Natural killer cell (primary cell): ENCODE measurements around the gene CD63. TPM values are rescaled to one million over a fixed set of nuclear protein-coding genes. Genes with fewer than 3 reads are reported as not detected.

Experiments used
- ATAC-seq, 3 donors: fragments of 150-1000 bp in 2 of 3; fragments of 200-7000 bp in 1 of 3; cut with Tn5 transposase; 1 replicate in 1 of 3; 2 replicates in 2 of 3; pipeline ENCODE4 v1.10.0; 2021; ENCODE audit warnings: mild to moderate bottlenecking in 2 of 3, moderate library complexity in 2 of 3
- DNase-seq, 2 donors: peaks; one replicate each; pipeline versions ENCODE4 v3.0.0 to v3.0.0-alpha.2; 2013 to 2021; ENCODE audit warnings: mixed read lengths in 1 of 2
- H3K27ac ChIP-seq: one replicate; pipeline ENCODE4 v1.5.1; 2013; ENCODE audit warnings: mild to moderate bottlenecking, low read length
- H3K27me3 ChIP-seq: one replicate; pipeline ENCODE4 v1.6.1; 2013; ENCODE audit warnings: low read length; ENCODE audit not compliant: control insufficient read depth, insufficient read depth
- H3K36me3 ChIP-seq: one replicate; pipeline ENCODE4 v1.6.1; 2013; ENCODE audit warnings: low read length; ENCODE audit not compliant: control insufficient read depth, insufficient read depth
- H3K4me1 ChIP-seq: one replicate; pipeline ENCODE4 v1.6.1; 2013; ENCODE audit warnings: low read length; ENCODE audit not compliant: control insufficient read depth, insufficient read depth
- H3K4me3 ChIP-seq: one replicate; pipeline ENCODE4 v1.5.1; 2013; ENCODE audit warnings: low read length
- H3K9me3 ChIP-seq: one replicate; pipeline ENCODE4 v1.6.1; 2013; ENCODE audit warnings: low read length; ENCODE audit not compliant: control insufficient read depth, insufficient read depth
- H3K27ac Mint-ChIP-seq, 2 donors: one replicate each; pipeline ENCODE4 v1.8.0; 2022; ENCODE audit warnings: mild to moderate bottlenecking in 2 of 2, mixed read lengths in 2 of 2, moderate library complexity in 1 of 2
- H3K27me3 Mint-ChIP-seq, 2 donors: one replicate each; pipeline ENCODE4 v1.8.0; 2022; ENCODE audit warnings: low read depth in 2 of 2, mixed read lengths in 2 of 2
- H3K36me3 Mint-ChIP-seq: one replicate; pipeline ENCODE4 v1.8.0; 2022; ENCODE audit warnings: mixed read lengths
- H3K4me1 Mint-ChIP-seq, 2 donors: one replicate each; pipeline ENCODE4 v1.8.0; 2022; ENCODE audit warnings: mixed read lengths in 2 of 2
- H3K4me3 Mint-ChIP-seq: one replicate; pipeline ENCODE4 v1.8.0; 2022; ENCODE audit warnings: mild to moderate bottlenecking, moderate library complexity, mixed read lengths
- H3K9me3 Mint-ChIP-seq, 2 donors: one replicate each; pipeline ENCODE4 v1.8.0; 2022; ENCODE audit warnings: mixed read lengths in 2 of 2
- WGBS: methylation state at CpG from one replicate; pipeline ENCODE4 v1.1.7; 2013; ENCODE audit warnings: missing lambda C conversion rate; ENCODE audit not compliant: insufficient coverage; 5-methylcytosine and 5-hydroxymethylcytosine counted together
- intact Hi-C: fragments of 100-400 bp; cut with micrococcal nuclease; formaldehyde crosslinking; loops from one replicate; pipeline ENCODE4 v1.14.2; 2022
- total RNA-seq, 4 donors: library from RNA; stranded (reverse); fragments of 120-200 nt in 1 of 4; gene quantifications; one replicate each; pipeline versions ENCODE4 v1.2.3 to v1.2.4, GENCODE V29; 2013 to 2022
- TF ChIP-seq, protein P1 (sequence below): fragments of 200-600 bp; IDR thresholded peaks from one replicate; pipeline ENCODE4 v1.8.0; 2022; ENCODE audit warnings: antibody characterized with exemption

Gene CD63
- total RNA-seq, 3 donors from 2014 or later (not counting 1 experiment from before 2014, with no cell fraction given), result 296 to 441 (median 319) TPM

- H3K4me1 Mint-ChIP-seq, result no peaks in the 10 kb centered on the region
- 93% methylated on average over 18 of the region's 19 CpGs for WGBS
- Histone ChIP-seq H3K27me3 (no peaks in the 10 kb centered on the region), H3K4me3 (no peak overlapping the region), H3K4me1 (no peaks in the 10 kb centered on the region), H3K36me3 (no peaks in the 10 kb centered on the region), H3K9me3 (no peaks in the 10 kb centered on the region), H3K27ac (no peak overlapping the region)
- no peaks in the 10 kb centered on the region for H3K36me3 Mint-ChIP-seq
- H3K27ac Mint-ChIP-seq, result no peak overlapping the region
- no peak for ATAC-seq
- intact Hi-C loops, result no loop called here
- no peaks in the 10 kb centered on the region for H3K27me3 Mint-ChIP-seq
- no peaks in the 10 kb centered on the region for H3K9me3 Mint-ChIP-seq
- TF ChIP-seq, protein P1, sequence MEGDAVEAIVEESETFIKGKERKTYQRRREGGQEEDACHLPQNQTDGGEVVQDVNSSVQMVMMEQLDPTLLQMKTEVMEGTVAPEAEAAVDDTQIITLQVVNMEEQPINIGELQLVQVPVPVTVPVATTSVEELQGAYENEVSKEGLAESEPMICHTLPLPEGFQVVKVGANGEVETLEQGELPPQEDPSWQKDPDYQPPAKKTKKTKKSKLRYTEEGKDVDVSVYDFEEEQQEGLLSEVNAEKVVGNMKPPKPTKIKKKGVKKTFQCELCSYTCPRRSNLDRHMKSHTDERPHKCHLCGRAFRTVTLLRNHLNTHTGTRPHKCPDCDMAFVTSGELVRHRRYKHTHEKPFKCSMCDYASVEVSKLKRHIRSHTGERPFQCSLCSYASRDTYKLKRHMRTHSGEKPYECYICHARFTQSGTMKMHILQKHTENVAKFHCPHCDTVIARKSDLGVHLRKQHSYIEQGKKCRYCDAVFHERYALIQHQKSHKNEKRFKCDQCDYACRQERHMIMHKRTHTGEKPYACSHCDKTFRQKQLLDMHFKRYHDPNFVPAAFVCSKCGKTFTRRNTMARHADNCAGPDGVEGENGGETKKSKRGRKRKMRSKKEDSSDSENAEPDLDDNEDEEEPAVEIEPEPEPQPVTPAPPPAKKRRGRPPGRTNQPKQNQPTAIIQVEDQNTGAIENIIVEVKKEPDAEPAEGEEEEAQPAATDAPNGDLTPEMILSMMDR, result no peak
- DNase-seq, result no peak
- no peak overlapping the region for H3K4me3 Mint-ChIP-seq
These were observed 31.9 kb downstream of the CD63 start for GRCh38 chr12:55696796-55697462.

DNA sequence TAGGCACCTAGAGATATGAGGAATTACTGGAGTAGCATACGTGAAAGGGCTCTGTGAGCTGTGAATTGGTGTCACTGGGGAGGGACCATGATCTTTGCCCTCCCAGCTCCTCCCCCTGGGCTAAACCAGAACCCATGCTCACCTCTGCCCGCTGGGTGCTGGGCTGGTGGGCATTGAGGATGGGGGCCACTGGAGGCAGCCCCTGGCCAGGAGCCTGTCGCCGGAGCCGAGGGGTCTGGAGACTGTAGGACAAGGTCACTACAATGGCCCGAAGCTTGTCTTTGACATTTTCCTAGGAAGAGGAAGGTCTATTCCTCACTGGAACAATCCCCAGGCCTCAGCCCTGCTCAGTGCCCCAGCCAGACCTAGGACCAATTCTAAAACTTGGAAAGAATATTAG is 32.7 kb downstream of the CD63 start:
- Mint-ChIP-seq H3K36me3 (no peaks in the 10 kb centered on the region), H3K4me1 (no peaks in the 10 kb centered on the region), H3K4me3 (no peak overlapping the region), H3K9me3 (no peaks in the 10 kb centered on the region), H3K27ac (no peak overlapping the region), H3K27me3 (no peaks in the 10 kb centered on the region)
- H3K27ac ChIP-seq, result no peak overlapping the region
- H3K9me3 ChIP-seq, result no peaks in the 10 kb centered on the region
- no peaks in the 10 kb centered on the region for H3K27me3 ChIP-seq
- H3K4me1 ChIP-seq, result no peaks in the 10 kb centered on the region
- no peak for DNase-seq
- TF ChIP-seq, protein P1, result no peak
- H3K36me3 ChIP-seq, result no peaks in the 10 kb centered on the region
- intact Hi-C loops, result no loop called here
- WGBS, result 92% methylated on average over 6 of the region's 6 CpGs
- no peak overlapping the region for H3K4me3 ChIP-seq
- no peak for ATAC-seq

DNA sequence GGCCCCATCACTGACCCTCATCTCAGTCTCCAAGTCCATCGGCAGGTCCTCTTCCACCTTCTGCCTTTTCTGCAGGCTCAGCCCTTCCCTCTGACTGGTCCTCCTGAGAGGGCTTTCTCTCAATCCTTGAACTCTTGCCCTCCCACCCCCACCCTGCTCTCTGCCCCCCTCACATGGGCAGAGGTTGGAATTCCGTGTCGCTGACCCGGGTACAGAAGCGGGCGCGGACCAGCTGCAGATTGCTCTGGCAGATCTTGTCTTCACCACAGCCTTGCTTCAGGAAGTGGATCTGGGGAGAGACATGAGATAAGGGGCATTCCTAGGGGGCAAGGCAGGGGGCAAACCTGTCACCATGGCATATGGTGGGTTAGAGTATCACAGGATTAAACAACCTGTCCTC is 33.5 kb downstream of the CD63 start:
- no peak for DNase-seq
- no peaks in the 10 kb centered on the region for H3K27me3 Mint-ChIP-seq
- WGBS, result 83% methylated on average over 7 of the region's 7 CpGs
- TF ChIP-seq, protein P1, result no peak
- Histone ChIP-seq H3K4me1 (no peaks in the 10 kb centered on the region), H3K36me3 (no peaks in the 10 kb centered on the region), H3K27ac (no peak overlapping the region), H3K9me3 (no peaks in the 10 kb centered on the region), H3K4me3 (no peak overlapping the region), H3K27me3 (no peaks in the 10 kb centered on the region)
- no peaks in the 10 kb centered on the region for H3K36me3 Mint-ChIP-seq
- intact Hi-C loops, result no loop called here
- H3K4me3 Mint-ChIP-seq, result no peak overlapping the region
- H3K9me3 Mint-ChIP-seq, result no peaks in the 10 kb centered on the region
- no peak for ATAC-seq
- no peaks in the 10 kb centered on the region for H3K4me1 Mint-ChIP-seq
- H3K27ac Mint-ChIP-seq, result no peak overlapping the region

- intact Hi-C loops, result no loop called here
- TF ChIP-seq, protein P1, result no peak
These were observed 34.2 kb downstream of the CD63 start for GRCh38 chr12:55694651-55695050.

More at GRCh38 chr12:55694651-55695050, 34.2 kb downstream of the CD63 start:
- Histone ChIP-seq H3K27ac (no peak overlapping the region), H3K27me3 (no peaks in the 10 kb centered on the region), H3K9me3 (no peaks in the 10 kb centered on the region), H3K4me3 (no peak overlapping the region), H3K4me1 (no peaks in the 10 kb centered on the region), H3K36me3 (no peaks in the 10 kb centered on the region)
- Mint-ChIP-seq H3K27ac (no peak overlapping the region), H3K36me3 (no peaks in the 10 kb centered on the region), H3K4me3 (no peak overlapping the region), H3K27me3 (no peaks in the 10 kb centered on the region), H3K4me1 (no peaks in the 10 kb centered on the region), H3K9me3 (no peaks in the 10 kb centered on the region)
- ATAC-seq (no peak), DNase-seq (no peak)
- WGBS, result 87% methylated on average over 4 of the region's 4 CpGs
